NCI-H2081 treated with DMSO at 0.1 percent for 48 hours (cell line): ENCODE measurements around the gene S100Z.

Experiments
- DNase-seq: peaks from one replicate; lab custom pipeline; 2025; lab: John Stamatoyannopoulos, UW

S100Z gene

GRCh38 chr5:76953551-76954382 lies 104.0 kb downstream of the S100Z start:
- DNase-seq, result no peak

GRCh38 chr5:76954383-76954763 lies 104.6 kb downstream of the S100Z start:
- DNase-seq, result no peak

- DNase-seq, result no peak
These were observed 106.2 kb downstream of the S100Z start for GRCh38 chr5:76956033-76956432.

GRCh38 chr5:76958991-76959767 lies 109.4 kb downstream of the S100Z start:
- no peak for DNase-seq

GRCh38 chr5:76960004-76960625 lies 110.3 kb downstream of the S100Z start:
- DNase-seq, result no peak

- DNase-seq, result no peak
These were observed 114.2 kb downstream of the S100Z start for GRCh38 chr5:76964060-76964459.
